Medulla oblongata (tissue), 1 donor: Measurements from ENCODE around the gene STPG3.

Experiments used
- DNase-seq: peaks from one replicate; pipeline ENCODE4 v3.0.0-alpha.2; 2015; ENCODE audit errors: extremely low spot score

Gene STPG3

DNA sequence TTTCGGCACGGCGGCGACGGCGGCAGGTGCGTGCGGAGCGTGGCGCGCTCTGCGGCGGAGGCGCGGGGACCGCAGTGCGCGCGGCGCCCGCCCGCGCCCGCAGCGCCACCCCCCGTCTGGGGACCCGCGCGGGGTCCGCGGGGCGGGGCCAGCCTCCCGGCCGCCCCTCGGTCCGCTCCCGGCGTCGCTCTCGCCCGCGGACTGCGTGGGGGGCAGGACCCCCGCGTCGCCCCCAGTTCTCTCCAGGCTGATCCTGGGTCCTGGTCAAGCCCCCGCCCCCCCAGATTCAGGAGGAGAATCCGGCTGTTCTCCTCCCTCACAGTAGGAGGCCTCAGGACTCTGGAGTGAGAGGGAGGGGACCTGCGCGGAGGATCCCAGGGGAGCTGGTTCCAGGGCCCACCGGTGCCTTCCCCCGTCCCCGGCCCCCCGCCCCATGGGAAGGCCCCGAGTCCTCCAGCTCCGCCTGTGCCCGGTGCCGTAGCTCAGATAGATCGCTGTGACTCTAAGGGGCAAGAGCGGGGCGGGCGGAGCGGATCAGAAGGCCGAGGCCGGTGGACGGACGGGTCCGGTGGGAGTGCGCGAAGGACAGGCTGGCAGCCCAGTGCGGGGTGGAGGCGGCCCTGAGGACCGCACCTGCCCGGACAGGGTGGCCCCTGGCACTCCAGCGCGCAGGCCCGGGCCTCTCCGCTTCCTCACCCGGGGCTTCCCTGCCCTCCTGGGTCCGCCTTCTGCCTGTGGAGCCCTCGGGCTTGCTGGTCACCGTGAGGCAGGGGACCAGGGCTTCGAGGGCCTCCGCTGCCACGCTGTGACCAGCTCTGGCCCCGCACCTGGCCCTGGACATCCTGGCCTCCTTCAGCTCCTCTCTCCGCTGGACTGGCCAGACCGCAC lies 28.7 kb upstream of the STPG3 start, which contains the start of gene RNF208:
Gene RNF208 (minus strand): TSS at position 51 of the 888 bp plus-strand sequence. CDS start 1,028 bp downstream, outside the sequence.
- DNase-seq = no peak

DNA sequence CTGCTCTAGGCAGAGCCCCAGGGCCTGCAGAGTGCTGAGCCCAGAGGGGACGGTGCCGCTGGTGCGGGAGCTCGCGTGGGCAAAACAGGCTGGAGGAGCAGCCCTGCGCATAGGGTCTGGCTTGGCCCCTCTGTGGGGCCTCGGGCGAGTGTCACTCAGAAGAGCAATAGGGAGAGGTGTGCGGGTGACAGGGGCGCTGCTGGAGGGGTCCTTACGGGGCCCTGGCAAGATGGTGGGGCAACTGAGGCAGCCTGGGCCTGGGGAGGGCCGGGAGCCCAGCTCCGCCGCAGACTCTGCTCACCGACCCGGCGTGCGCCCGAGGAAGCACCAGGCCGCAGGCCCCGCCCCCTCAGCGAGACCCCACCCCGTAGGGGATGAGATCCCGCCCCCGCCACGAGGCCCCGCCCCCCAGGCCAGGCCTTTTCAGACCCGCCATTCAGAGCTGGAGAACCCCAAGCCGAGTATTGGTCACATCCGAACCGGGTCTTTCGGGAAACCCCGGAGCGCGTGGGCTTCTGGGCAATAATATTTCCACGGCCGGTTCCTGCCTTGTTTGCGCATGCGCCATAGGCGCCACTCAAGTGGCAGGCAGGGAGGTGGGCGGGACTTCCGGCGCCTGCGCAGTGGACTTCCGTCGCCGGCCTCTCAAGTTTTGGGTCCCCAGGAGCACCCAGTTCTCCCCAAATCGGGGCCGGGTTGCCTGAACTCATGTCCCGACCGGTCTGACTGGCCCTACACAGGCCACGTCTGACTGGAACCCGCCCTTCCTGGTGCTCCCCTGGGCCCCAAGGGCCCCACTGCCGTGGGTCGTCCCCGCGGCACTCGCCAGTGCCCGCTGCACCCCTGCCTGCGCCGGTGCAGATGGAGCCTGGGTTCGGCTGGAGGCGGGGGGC lies 27.8 kb upstream of the STPG3 start:
- DNase-seq = peak; percentile 98

DNA sequence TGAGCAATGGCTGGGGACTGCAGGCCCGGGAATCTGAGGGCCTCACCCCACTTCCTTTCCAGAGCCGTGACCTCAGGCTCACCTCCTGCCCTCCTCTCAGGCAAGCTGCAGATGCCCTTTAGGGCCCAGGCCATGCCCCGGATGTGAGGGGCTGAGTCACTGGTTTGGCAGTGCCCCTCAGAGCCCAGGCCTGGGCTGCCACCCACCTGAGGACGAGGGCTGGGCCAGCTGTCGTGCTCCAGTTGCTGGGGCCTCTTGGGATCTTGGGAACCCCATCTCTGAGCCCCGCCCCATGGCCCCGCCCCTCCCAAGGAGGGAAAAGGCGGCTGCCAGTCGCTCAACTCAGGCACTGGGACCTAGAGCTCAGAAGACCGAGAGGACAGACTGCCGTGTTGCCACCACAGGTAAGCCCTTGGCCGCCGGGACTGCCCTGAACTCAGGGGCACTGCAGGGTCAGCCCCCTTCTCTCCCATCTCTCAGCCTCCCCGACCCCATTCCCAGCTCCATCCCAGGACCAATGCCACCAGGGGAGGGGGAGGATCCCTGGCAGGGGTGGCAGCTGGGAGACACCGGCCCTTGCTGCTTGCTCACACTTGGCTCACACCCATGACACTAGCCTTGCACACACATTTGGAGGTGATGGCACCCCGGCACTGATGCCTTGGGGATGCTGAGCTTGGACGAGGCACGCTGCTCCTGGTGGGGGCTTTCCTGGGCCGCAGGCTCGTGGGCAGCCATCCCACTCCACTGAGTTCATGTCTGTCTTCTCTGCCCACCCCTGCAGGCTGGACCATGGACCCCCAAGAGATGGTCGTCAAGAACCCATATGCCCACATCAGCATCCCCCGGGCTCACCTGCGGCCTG lies 26.0 kb upstream of the STPG3 start, which contains the start of gene CYSRT1:
Gene CYSRT1 (plus strand): TSS at position 345 of the 865 bp plus-strand sequence. CDS start 448 bp downstream, at position 793.
- DNase-seq = no peak

DNA sequence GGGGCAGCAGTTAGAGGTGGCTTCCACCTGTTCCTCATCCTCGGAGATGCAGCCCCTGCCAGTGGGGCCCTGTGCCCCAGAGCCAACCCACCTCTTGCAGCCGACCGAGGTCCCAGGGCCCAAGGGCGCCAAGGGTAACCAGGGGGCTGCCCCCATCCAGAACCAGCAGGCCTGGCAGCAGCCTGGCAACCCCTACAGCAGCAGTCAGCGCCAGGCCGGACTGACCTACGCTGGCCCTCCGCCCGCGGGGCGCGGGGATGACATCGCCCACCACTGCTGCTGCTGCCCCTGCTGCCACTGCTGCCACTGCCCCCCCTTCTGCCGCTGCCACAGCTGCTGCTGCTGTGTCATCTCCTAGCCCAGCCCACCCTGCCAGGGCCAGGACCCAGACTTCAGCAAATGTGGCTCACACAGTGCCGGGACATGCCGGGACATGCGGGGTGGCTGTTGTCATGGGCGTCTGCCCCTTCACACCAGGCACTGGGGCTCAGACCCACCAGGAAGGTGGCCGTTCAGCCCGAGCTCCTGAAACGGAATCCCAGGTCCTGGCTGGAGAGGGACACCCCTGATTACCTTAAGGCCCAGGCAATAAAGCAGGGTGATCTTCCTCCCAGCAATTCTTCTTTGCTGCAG lies 25.3 kb upstream of the STPG3 start:
- DNase-seq = no peak

DNA sequence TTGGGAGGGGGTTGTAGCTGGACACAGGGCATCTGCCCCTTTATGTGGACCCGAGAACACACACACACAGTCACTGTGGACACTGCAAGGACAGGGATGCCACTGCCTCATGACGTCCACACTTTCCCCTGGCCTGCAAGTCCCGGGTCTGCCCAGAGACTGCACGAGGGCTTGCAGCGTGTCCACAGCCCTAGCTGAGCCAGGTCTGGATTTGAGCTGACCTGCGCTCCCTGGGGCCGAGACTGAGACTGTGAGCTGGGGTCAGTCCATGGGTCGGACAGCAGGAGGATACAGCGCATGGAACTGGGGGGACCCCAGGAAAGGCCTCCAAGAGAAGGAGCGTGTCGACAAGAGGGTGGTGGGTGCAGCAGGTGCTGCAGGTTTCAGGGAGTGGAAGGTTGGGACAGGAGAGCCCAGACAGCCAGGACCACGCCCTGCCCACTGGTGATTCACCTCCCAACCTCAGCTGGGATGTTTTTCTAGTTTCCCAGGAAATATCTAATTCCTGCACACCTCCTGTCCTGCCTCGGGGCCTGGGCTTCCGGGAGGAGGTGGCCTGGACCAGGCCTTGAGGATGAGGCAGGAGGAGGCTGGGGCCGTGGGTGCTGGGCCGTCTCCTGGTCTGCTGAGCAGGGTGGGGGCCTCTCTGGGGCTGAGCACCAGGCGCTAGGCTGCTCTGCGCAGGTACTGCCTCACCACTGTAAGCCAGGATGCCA lies 24.6 kb upstream of the STPG3 start:
- DNase-seq = no peak

DNA sequence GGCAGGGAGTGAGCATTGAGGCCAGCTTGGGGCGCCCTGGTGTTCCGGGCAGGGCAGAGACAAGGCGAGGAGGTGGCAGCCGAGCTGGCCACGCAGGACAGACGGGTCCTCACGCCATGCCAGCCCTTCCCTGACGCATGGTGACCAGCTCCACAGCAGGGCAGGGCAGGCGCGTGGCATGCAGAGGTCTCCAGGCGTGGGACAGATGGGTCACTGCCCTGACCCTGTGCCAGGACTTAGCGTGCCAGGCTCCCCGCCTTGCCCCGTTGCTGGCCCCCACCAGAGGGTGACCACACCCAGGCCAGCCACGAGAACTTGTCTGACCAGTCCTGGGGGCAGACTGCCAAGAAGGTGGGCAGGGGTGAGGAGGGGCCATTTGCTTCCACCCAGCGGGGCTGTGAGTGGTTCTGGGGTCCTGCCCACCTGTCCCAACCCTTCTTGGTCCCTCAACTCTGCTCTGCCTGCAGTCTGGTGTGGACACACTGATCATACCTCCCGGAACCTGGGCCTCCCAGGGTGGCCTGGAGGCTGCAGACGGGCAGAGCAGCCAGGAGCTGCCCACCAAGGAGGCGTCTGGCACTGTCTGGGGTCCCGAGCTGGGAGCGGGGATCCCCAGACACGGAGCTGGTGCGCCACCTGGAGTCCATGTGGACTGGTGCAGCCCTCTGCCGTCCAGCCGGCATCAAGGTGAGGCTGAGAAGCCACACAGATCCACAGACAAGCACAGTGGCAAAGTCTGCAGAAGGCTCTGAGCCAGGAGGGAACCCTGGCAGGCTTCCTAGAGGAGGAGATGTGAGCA lies 23.8 kb upstream of the STPG3 start, which contains the start of gene RNF224:
Gene RNF224 (plus strand): TSS at position 449 of the 799 bp plus-strand sequence. CDS start 834 bp downstream, outside the sequence.
- DNase-seq = peak; percentile 71

DNA sequence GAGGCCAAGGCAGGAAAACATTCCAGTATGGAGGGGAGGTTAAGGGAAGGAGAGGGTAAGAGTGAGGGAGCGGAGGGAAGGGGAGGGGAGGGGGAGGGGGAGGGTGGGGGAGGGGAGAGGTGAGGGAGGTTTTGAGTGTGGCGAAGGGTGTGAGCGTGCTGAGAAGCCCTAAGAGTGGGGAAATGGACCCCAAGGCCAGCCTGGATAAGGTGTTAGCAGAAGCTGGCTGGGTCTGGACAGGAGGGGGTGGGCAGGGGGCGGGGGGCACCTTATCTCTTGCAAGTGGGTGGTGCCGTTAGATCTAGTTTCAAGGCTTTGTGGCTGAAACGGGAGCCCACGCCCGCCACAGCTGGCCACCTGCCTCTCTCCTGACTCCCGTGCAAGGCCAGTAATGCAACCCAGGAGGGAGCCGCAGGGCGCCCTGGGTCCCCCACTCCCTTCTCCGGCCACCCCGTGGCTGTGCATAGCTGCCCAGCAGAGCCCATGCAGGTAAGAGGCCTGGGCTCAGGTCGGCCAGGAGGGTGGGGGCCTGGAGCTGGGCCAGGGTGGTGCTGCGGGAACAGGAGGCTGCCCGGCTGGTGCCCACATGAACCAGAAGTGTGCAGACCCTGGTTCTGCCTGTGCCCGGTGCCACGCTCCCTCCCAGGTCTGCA lies 23.1 kb upstream of the STPG3 start:
- DNase-seq = no peak

DNA sequence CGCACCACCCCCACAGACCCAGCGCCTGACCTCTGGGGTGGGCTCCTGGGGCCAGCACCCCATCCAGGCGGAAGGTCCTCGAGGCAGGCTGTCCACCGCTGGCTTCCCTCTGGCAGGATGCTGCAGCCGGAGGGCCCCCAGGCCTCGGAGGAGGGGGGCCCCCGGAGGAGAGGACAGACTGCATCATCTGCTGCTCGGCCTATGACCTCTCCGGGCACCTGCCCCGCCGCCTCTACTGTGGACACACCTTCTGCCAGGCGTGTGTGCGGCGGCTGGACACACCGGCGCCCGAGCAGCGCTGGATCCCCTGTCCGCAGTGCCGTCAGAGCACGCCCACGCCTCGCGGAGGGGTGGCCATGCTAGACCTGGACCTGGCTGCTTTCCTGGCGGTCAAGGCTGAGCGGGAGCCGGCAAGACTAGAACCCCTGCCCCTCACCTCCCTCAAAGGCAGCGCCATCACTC lies 22.5 kb upstream of the STPG3 start:
- no peak for DNase-seq

DNA sequence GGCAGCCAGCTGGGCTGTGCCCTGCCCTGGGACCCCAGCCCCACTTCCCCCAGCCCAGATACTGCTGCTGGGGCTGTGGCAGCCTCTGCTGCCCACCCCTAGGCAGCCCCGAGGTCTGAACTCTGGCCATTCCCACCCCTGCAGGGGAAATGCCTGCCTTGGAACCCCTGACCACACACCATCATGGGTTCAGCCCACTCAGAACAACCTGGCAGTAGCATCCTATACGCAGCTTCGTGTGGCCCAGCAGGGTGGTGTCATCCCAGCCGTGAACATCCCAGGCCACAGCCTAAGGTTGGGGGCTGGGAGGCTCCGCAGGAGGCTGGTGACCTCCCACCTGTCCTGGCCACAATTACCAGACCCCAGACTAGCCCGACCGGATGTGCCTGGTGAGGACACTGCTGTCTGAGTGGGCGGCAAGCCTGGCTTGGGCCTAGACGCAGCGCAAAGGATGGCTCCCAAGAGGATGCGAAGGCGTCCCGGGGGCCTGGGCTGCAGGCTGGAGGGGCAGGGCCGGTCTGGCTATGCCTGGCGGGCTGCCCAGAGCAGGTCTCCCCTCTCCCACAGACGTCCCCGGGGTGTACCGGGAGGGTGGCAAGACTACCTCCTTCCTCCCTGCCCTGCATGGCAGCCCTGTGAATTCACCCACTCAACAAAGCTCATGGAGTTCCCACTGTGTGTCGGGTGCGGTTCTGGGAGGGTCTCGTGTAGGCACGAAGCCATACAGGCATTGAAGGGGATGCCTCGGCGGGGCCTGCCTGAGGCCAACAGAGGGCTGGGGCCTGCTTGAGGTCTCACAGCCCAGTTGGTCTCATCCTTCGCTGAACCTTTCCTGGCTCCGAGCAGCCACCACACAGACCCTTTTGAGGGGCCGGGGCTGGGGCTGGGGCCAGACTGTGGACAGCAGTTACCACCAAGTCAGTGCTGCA lies 21.9 kb upstream of the STPG3 start:
- DNase-seq = no peak

DNA sequence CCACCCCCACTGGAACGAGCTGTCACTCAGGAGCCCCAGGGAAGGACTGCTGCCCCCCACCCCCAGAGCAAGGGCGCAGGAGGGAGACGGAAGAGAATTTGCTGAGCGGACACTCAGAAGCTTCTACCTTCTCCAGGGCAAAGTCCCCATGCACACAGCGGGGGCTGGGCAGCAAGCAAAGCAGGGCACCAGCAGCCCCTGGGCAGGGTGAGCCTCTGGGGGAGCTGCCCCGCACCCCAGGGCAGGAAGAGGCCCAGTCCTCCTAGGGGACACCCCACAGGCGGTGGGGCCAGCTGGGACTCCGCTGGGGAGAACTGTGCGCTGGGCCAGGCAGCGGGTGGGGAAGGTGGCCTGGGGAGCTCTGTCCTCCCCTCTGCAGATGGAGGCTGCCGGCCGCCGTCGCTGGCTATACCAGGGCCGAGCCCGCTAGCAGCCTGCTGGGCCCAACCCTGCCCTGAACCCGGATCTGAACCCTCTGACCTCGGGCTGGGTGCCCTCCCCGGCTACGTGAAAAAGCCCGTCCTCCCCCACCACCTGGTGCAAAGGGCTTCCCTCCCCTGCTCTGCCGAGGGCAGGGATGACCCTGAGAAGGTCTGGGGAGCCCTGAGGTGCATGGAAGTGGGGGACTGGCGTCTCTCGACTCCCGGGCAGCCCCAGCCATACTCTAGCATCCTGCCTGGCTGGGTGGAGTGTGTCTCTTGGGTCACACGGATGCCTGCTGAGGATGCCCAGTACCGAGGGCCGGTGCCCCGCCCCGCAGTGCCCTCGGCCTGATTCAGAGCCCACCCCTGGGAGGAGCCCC lies 21.0 kb upstream of the STPG3 start:
- DNase-seq = no peak

DNA sequence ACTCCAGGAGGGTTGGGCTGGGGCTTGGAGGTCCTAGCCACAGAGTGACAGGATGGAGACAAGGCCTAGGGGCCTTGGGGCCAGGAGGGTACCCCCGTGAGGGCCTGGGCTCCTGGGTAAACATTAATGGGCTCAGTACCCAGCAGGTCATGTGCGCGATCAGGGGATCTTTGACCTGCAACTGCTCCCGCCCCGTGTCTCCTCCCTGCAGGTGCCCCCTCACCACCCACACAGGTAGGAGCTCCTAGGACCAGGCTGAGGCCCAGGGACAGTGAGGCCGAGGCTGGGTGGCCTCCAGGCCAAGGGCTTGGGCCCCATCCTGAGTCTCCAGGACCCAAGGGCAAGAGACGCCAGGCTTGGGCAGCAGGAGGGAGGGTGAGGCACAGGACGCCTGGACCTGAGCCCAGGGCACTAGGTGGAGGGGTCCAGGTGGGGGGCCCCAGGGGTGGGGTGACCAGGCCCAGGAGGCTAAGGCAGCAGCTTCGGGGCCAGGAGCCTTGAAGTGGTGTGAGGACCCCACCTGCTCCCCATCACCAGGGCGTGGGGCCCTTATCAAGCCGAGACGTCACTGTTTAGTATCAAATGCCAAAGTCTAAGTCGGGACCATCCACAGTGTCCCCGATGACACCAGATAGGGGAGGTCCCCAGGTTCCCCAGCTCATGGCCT lies 20.2 kb upstream of the STPG3 start, which contains the start of gene SLC34A3:
Gene SLC34A3 (plus strand): TSS at position 197 of the 667 bp plus-strand sequence. CDS start 802 bp downstream, outside the sequence.
- DNase-seq = no peak

DNA sequence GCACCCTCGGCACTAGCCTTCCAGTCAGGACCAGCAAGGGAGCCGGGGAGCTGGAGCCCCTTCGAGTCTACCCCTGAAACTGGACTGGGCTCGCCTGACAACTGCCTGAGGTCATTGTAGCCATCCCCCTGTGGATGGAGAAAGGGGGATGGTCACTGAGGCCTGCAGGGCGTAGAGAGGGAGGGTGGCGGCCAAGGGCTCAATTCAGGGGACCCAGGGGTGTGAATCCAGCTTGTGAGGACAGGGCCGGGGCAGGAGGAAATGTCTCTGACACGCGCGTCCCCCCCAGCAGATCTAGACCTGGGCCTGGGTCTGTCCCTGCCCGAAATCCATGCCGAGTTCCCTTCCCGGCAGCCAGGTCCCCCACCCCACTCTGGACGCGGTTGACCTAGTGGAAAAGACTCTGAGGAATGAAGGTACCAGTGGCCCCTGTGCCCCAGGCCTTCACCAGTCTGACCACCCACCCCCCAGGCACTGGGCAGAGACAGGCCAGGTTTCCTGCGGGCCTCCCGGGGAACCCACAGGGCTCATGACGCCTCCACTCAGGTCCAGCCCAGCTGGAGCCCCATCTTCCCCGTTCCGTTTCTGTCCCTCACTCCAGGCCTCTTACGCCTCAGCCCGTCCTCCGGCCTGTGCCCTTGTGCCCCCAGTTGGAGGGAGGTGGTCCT lies 19.6 kb upstream of the STPG3 start:
- DNase-seq = no peak

DNA sequence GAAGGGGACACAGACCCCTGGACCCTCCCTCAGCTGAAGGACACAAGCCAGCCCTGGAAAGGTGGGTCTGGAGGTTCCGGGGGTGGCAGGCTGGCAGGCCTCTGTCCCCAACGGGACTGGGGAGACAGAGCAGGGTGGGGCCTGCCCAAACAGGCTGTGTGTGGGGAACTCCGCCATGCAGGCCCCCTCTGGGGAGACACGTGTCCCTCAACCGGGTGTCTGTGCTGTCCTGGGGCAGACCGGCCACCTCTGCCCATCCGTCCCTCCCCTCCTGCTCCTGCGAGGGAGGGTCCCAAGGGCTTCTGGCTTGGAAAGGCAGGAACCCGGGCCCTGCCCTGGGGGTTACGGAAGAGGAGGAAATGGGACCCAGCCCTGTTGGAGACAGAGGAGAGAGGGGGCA lies 19.0 kb upstream of the STPG3 start:
- no peak for DNase-seq

DNA sequence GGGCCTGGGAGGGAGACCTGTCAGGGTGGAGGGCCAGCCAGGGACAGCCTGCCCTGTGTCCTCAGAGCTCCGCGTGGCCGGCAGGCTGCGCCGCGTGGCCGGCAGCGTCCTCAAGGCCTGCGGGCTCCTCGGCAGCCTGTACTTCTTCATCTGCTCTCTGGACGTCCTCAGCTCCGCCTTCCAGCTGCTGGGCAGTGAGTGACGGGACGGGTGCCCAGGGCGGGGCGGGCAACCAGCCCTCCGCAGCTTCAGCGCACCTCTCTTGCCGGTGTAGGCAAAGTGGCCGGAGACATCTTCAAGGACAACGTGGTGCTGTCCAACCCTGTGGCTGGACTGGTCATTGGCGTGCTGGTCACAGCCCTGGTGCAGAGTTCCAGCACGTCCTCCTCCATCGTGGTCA lies 18.6 kb upstream of the STPG3 start:
- no peak for DNase-seq
